ENCODE results near the gene WIPI1.

WIPI1 gene

GRCh38 chr17:68435876-68436842, 21.1 kb downstream of the WIPI1 start:
- Histone ChIP-seq H3K27ac (ENCODE audit: low read depth, low read length, poor library complexity, severe bottlenecking) (peak overlapping the region; percentile 89), H3K9me3 (ENCODE audit: low read length) (no peaks in the 10 kb centered on the region), H3F3A (ENCODE audit: insufficient read depth, low read length) (no peaks in the 10 kb centered on the region), H3K4me3 (ENCODE audit: low read depth, low read length, poor library complexity, severe bottlenecking) (peak overlapping the region; percentile 5), H3K27me3 (ENCODE audit: insufficient read depth, low read length) (no peaks in the 10 kb centered on the region), H3K36me3 (ENCODE audit: insufficient read depth, low read length) (peaks cover 17% of the 10 kb centered on the region; the same call in 1 of the 2 replicates), H3K4me2 (ENCODE audit: low read length) (peak overlapping the region; percentile 30), H3K4me1 (ENCODE audit: insufficient read depth, low read length, severe bottlenecking) (peaks cover 63% of the 10 kb centered on the region), H3K79me2 (ENCODE audit: insufficient read depth, low read length) (no peaks in the 10 kb centered on the region), H3K9me2 (ENCODE audit: low read depth, low read length) (no peaks in the 10 kb centered on the region), H3K9ac (ENCODE audit: low read length) (peak overlapping the region; percentile 17; the same call in 1 of the 2 replicates), H4K20me1 (ENCODE audit: insufficient read depth, low read length) (no peaks in the 10 kb centered on the region), H2AFZ (ENCODE audit: low read length) (no peak overlapping the region)
- TF ChIP-seq CTCF (IDR thresholded peaks at IDR 0.05; ENCODE audit: low read length): peak; percentile 71
- no peak for TF ChIP-seq EZH2 (IDR thresholded peaks at IDR 0.05; ENCODE audit: borderline replicate concordance, low read length)

DNA sequence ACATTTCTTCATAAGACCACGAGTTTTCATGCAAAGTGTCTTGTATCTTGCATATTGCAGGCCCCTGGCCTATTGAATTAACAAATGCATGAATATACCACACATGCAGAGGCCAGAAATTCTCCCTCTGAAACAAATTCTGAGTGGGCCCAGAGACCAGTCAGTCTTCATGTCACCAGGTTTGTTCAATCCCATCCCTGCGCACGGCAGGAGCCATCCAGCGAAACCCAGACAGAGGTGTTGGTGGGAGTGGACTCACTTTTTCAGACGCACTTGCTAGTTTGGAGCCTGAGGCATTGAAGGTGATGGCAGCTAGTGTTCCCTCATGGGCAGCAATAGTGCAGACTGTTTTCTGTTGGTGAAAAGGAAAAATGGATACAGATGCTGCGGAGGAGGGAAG, 21.9 kb downstream of the WIPI1 start:
- Histone ChIP-seq H3K27me3 (ENCODE audit: insufficient read depth, low read length) (no peaks in the 10 kb centered on the region), H3K27ac (ENCODE audit: low read depth, low read length, poor library complexity, severe bottlenecking) (no peak overlapping the region), H3K36me3 (ENCODE audit: insufficient read depth, low read length) (peaks cover 24% of the 10 kb centered on the region; the same call in 1 of the 2 replicates), H3K4me2 (ENCODE audit: low read length) (no peak overlapping the region), H3K9me3 (ENCODE audit: low read length) (no peaks in the 10 kb centered on the region), H3F3A (ENCODE audit: insufficient read depth, low read length) (no peaks in the 10 kb centered on the region), H3K4me1 (ENCODE audit: insufficient read depth, low read length, severe bottlenecking) (peaks cover 55% of the 10 kb centered on the region), H2AFZ (ENCODE audit: low read length) (no peak overlapping the region), H3K4me3 (ENCODE audit: low read depth, low read length, poor library complexity, severe bottlenecking) (no peak overlapping the region), H3K79me2 (ENCODE audit: insufficient read depth, low read length) (no peaks in the 10 kb centered on the region), H3K9me2 (ENCODE audit: low read depth, low read length) (no peaks in the 10 kb centered on the region), H3K9ac (ENCODE audit: low read length) (no peak overlapping the region), H4K20me1 (ENCODE audit: insufficient read depth, low read length) (no peaks in the 10 kb centered on the region)
- no peak for TF ChIP-seq EZH2 (IDR thresholded peaks at IDR 0.05; ENCODE audit: borderline replicate concordance, low read length)
- no peak for TF ChIP-seq CTCF (IDR thresholded peaks at IDR 0.05; ENCODE audit: low read length)

DNA sequence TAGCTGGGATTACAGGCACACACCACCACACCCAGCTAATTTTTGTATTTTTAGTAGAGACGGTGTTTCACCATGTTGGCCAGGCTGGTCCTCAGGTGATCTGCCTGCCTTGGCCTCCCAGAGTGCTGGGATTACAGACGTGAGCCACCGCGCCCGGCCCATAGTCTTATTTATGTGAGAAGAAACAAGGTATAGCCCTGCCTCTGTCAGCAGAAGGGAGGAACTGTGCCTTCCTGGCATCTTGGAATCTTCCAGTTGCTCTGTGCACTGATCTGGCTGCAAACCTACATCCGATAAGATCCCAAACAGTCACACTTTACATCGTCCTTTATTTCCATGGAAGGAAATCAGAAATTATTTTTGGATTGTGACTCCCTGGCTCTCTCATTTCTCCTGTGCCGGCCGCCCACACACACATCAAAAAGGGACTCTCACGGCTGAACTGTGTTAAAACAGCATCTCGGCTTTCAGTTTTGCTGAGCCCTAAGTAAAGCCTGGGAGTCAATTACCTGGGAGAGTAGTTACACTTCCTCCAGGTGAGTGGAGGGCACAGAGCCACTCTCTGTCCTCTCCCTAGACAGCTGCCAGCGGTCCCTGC, 23.3 kb downstream of the WIPI1 start:
- H2AFZ ChIP-seq (ENCODE audit: low read length): no peak overlapping the region
- no peak overlapping the region for H3K4me3 ChIP-seq (ENCODE audit: low read depth, low read length, poor library complexity, severe bottlenecking)
- H3K27ac ChIP-seq (ENCODE audit: low read depth, low read length, poor library complexity, severe bottlenecking): no peak overlapping the region
- H3K36me3 ChIP-seq (ENCODE audit: insufficient read depth, low read length): peaks cover 26% of the 10 kb centered on the region
- H3K4me2 ChIP-seq (ENCODE audit: low read length): no peak overlapping the region
- H3K9me3 ChIP-seq (ENCODE audit: low read length): no peaks in the 10 kb centered on the region
- TF ChIP-seq EZH2 (IDR thresholded peaks at IDR 0.05; ENCODE audit: borderline replicate concordance, low read length): no peak
- no peak overlapping the region for H3K9ac ChIP-seq (ENCODE audit: low read length)
- H3K27me3 ChIP-seq (ENCODE audit: insufficient read depth, low read length): no peaks in the 10 kb centered on the region
- peaks cover 42% of the 10 kb centered on the region for H3K4me1 ChIP-seq (ENCODE audit: insufficient read depth, low read length, severe bottlenecking)
- no peaks in the 10 kb centered on the region for H3F3A ChIP-seq (ENCODE audit: insufficient read depth, low read length)
- H4K20me1 ChIP-seq (ENCODE audit: insufficient read depth, low read length): no peaks in the 10 kb centered on the region
- H3K79me2 ChIP-seq (ENCODE audit: insufficient read depth, low read length): no peaks in the 10 kb centered on the region
- no peaks in the 10 kb centered on the region for H3K9me2 ChIP-seq (ENCODE audit: low read depth, low read length)
